Ovary (tissue), 9 donors: ENCODE data around the gene GLTP. TPM values are rescaled to one million over a fixed set of nuclear protein-coding genes. Genes with fewer than 3 reads are reported as not detected.
"Not testable (repeated sequence)": the region's sequence is repeated elsewhere in the genome, so short reads cannot be mapped to it uniquely, and the experiment has no call there.

Source experiments
- DNase-seq, 5 donors: peaks; one replicate each; pipeline ENCODE4 v3.0.0-alpha.2; 2019 to 2020
- H3K27ac ChIP-seq, 2 donors: fragments of 200-600 bp; one replicate each; pipeline versions ENCODE4 v1.5.1 to v1.8.0; 2019 to 2022
- H3K27me3 ChIP-seq: fragments of 200-600 bp; one replicate; pipeline ENCODE4 v1.8.0; 2022
- H3K36me3 ChIP-seq: fragments of 200-600 bp; sonication (generic); one replicate; pipeline ENCODE4 v1.5.1; 2019
- H3K4me1 ChIP-seq: one replicate; pipeline ENCODE4 v1.8.1; 2013; ENCODE audit warnings: mild to moderate bottlenecking, moderate library complexity; ENCODE audit not compliant: insufficient read depth
- H3K4me3 ChIP-seq: fragments of 200-600 bp; sonication (generic); one replicate; pipeline ENCODE4 v1.5.1; 2017
- H3K9me3 ChIP-seq, 2 donors: fragments of 200-600 bp in 1 of 2; sonication (generic) in 1 of 2; one replicate each; pipeline versions ENCODE4 v1.5.1 to v1.8.1; 2013 to 2019; ENCODE audit warnings: mild to moderate bottlenecking in 1 of 2, moderate library complexity in 1 of 2
- CTCF ChIP-seq, 3 donors: fragments of 450-650 bp in 2 of 3; fragments of 200-600 bp in 1 of 3; IDR thresholded peaks; one replicate each; pipeline versions ENCODE4 v1.5.1 to v1.8.0; 2016 to 2022; ENCODE audit warnings: antibody characterized with exemption in 3 of 3, mild to moderate bottlenecking in 1 of 3
- EP300 ChIP-seq: sonication (generic); formaldehyde crosslinking; IDR thresholded peaks from one replicate; pipeline ENCODE4 v1.6.1; 2017; ENCODE audit warnings: antibody characterized with exemption
- POLR2A ChIP-seq: fragments of 450-650 bp; IDR thresholded peaks from one replicate; pipeline ENCODE4 v1.6.1; 2017; ENCODE audit warnings: antibody characterized with exemption, mild to moderate bottlenecking, moderate library complexity
- WGBS, 3 donors: extraction: QIAGEN DNeasy Blood & Tissue Kit in 1 of 3; methylation state at CpG; one replicate each; pipeline versions ENCODE4 v1.1.5 to v1.1.7; 2013 to 2017; 5-methylcytosine and 5-hydroxymethylcytosine counted together
- intact Hi-C, 4 donors: fragments of 100-400 bp; cut with DNase I; formaldehyde crosslinking; loops; one replicate each; pipeline versions ENCODE4 v1.11.0 to v1.15.1; 2022 to 2023
- polyA plus RNA-seq, 2 donors: library from polyadenylated mRNA; stranded (reverse); fragments of 200-250 nt in 1 of 2; fragments of 350-450 nt in 1 of 2; fragmentation: Illumina TruSeq in 1 of 2; extraction: RNeasy Lipid Tissue Mini Kit (QIAGEN cat#74804) in 1 of 2; gene quantifications; one replicate each; pipeline ENCODE4 v1.2.3, GENCODE V29; 2013 to 2014
- total RNA-seq, 7 donors: library from RNA; depleted of rRNA in 2 of 7; stranded (reverse); fragments of >200 nt in 2 of 7; fragmentation: NEBNext Ultra II Directional in 3 of 7; extraction: Animal tissue kit (Norgen Biotek cat#: 25700) in 3 of 7; gene quantifications; one replicate each; pipeline versions ENCODE4 v1.1.0 to v1.2.4, GENCODE V29; 2016 to 2023
- donor health status: DM: no; HTN: no; CAD: no; lungs with moderate emphysema.
- donor health status: DM: no; HTN: no; CAD: no.
- donor health status: Bipolar disorder and iron deficiency.
- donor health status: DM: yes; HTN: yes; CAD: no.
- donor health status: DM: no; HTN: no; CAD: no.
- donor health status: DM: yes; HTN: yes; CAD: no.

GLTP gene
- total and polyA plus RNA-seq, 9 donors: 15.5 to 37.2 (median 26.3) TPM

DNA sequence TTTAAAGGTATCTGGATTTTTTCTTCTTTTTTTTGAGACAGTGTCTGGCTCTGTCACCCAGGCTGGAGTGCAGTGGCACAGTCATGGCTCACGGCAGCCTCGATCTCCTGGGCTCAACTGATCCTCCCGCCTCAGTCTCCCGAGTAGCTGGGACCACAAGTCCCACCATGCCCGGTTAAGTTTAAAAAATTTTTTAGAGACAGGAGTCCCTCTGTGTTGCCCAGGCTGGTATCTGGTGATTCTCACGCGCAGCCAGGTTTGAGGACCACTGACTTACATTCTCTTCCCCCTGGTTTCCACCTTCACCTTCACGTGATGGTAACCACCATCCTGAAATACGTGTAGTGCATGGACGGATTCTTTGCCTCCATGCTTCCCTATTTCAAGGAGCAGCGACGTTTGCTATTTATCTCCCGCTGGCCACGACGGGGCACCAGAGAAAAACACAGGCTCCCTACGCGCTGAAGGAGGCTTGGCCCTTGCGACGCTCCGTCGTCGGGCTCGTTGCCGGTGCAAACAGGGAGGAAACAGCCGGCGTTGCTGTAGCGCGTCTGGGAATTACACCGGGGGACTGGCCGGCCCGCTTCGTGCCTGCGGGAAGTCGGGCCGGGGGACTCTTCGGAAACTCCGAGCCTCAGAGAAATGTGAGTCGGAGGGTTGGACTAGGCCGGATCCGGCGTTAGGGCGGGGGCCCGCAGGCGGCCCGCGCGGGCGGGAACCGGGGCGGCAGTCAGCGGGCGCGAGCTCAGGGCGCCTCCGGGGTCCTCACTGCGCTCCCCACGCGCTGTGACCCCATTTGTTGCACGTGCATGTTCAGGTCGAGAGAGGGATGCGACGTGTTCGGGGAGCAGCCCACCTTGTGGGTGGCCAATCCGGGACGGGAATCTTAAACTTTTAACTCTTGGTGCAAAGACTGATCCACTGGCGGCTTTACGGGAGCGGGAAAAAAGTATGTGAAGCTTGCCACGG is 19.7 kb upstream of the GLTP start, which contains the start of gene TCHP:
TSS of gene TCHP (plus strand) at position 492 of the 969 bp plus-strand sequence. CDS start 2,753 bp downstream, outside the sequence.
- Histone ChIP-seq H3K27me3 (no peaks in the 10 kb centered on the region), H3K27ac (peak within 1 kb of the TSS; percentile 57 to 76), H3K36me3 (no peaks in the 10 kb centered on the region), H3K4me3 (peak within 1 kb of the TSS; percentile 56), H3K9me3 (no peaks in the 10 kb centered on the region), H3K4me1 (peaks cover 2% of the 10 kb centered on the region)
- peak; percentile 77 to 89 (median 84) for DNase-seq
- TF ChIP-seq POLR2A: peak; percentile 28
- TF ChIP-seq CTCF (IDR thresholded peaks at IDR 0.05): peak in 2 of 3 donors; percentile 42 to 57
- no peak for TF ChIP-seq EP300
- WGBS, 3 donors: 2 to 4% (median 2%) methylated on average over 46 to 69 of the region's 69 CpGs
- intact Hi-C loops: no loop called here

DNA sequence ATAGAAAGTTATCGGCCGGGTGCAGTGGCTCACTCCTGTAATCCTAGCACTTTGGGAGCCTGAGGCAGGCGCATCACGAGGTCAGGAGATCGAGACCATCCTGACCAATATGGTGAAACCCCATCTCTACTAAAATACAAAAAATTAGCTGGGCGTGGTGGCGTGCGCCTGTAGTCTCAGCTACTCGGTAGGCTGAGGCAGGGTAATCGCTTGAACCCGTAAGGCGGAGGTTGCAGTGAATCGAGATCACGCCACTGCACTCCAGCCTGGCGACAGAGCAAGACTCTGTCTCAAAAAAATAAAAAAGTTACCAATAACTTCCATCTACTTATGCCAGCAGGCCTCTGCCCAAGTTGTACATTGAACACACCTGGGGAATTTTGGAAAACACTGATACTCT is 19.0 kb upstream of the GLTP start:
- H3K9me3 ChIP-seq, H3K36me3 ChIP-seq, intact Hi-C loops, H3K4me1 ChIP-seq, DNase-seq, H3K27me3 ChIP-seq: not testable (repeated sequence)
- Histone ChIP-seq H3K27ac (peak overlapping the region in 1 of 2 donors; percentile 76), H3K4me3 (peak overlapping the region; percentile 56)
- 89 to 92% (median 90%) methylated on average over 15 of the region's 15 CpGs for WGBS, 3 donors

DNA sequence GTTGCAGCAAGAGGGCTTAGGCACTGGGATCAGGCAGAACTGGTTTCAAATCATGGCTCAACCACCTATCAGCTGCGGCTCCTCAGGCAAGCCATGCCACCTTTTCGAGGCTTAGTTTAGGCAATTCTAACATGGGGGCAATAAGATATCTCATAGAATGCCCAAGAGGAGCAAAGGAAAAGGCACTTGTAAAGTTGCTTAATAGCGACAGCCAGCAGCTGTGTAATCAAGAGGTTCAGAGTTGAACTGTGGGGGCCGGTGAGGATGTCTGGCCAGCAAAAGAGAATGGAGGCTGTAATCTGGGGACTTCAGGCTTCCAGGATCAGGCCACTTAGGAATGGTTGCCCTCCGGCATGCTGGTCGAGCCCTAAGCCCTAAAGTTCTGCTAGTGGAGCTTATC is 16.7 kb upstream of the GLTP start:
- intact Hi-C loops: no loop called here
- DNase-seq: no peak
- 78 to 85% (median 80%) methylated on average over 6 of the region's 6 CpGs for WGBS, 3 donors

GRCh38 chr12:109896188-109896587 is 15.8 kb upstream of the GLTP start:
- no peak for DNase-seq
- intact Hi-C loops: no loop called here
- no peaks in the 10 kb centered on the region for H3K36me3 ChIP-seq
- no peak overlapping the region for H3K27ac ChIP-seq
- H3K27me3 ChIP-seq: no peaks in the 10 kb centered on the region
- 78 to 84% (median 81%) methylated on average over 6 of the region's 6 CpGs for WGBS, 3 donors
- H3K4me1 ChIP-seq: peaks cover 2% of the 10 kb centered on the region
- TF ChIP-seq CTCF (IDR thresholded peaks at IDR 0.05) (no peak), EP300 (no peak), POLR2A (no peak)
- no peaks in the 10 kb centered on the region for H3K9me3 ChIP-seq
- no peak overlapping the region for H3K4me3 ChIP-seq

More for the DNA sequence above, 16.7 kb upstream of the GLTP start:
- Histone ChIP-seq H3K27me3 (no peaks in the 10 kb centered on the region), H3K4me3 (no peak overlapping the region), H3K27ac (no peak overlapping the region), H3K4me1 (peaks cover 2% of the 10 kb centered on the region), H3K36me3 (no peaks in the 10 kb centered on the region), H3K9me3 (no peaks in the 10 kb centered on the region)
- TF ChIP-seq POLR2A (no peak), CTCF (IDR thresholded peaks at IDR 0.05) (no peak), EP300 (no peak)

GRCh38 chr12:109894939-109895338 is 14.6 kb upstream of the GLTP start:
- no peak overlapping the region for H3K27ac ChIP-seq
- H3K9me3 ChIP-seq: no peaks in the 10 kb centered on the region
- no peak for DNase-seq
- WGBS, 3 donors: 52 to 63% (median 57%) methylated on average over 4 of the region's 4 CpGs
- no peaks in the 10 kb centered on the region for H3K36me3 ChIP-seq
- TF ChIP-seq POLR2A (no peak), CTCF (IDR thresholded peaks at IDR 0.05) (no peak), EP300 (no peak)
- no peaks in the 10 kb centered on the region for H3K27me3 ChIP-seq
- intact Hi-C loops: no loop called here
- peaks cover 2% of the 10 kb centered on the region for H3K4me1 ChIP-seq
- H3K4me3 ChIP-seq: no peak overlapping the region
